Right ventricle myocardium inferior (tissue), 1 donor: ENCODE data around the gene CORO7. TPM values are rescaled to one million over a fixed set of nuclear protein-coding genes. Genes with fewer than 3 reads are reported as not detected.

ENCODE experiments used
- ATAC-seq: fragments of 200-7000 bp; cut with Tn5 transposase; one replicate; pipeline ENCODE4 v1.9.1; 2020; ENCODE audit warnings: mild to moderate bottlenecking, moderate library complexity
- DNase-seq: peaks from one replicate; pipeline ENCODE4 v3.0.0; 2021; ENCODE audit errors: missing footprints
- intact Hi-C: fragments of 100-400 bp; cut with DNase I; formaldehyde crosslinking; loops from one replicate; pipeline ENCODE4 v1.11.0; 2022
- total RNA-seq: library from RNA; stranded (reverse); fragmentation: NEBNext Ultra II Directional; extraction: Animal tissue kit (Norgen Biotek cat#: 25700); gene quantifications from one replicate; pipeline ENCODE4 v1.2.1, GENCODE V29; 2021
- donor health status: DM: no; HTN: yes; CAD: no; lungs with severe emphysema.

CORO7 gene
- total RNA-seq, 1 donor from 2014 or later = 11.6 TPM

- intact Hi-C loops = loop anchor here (2.0 kb wide), 1 partner anchor 20 kb away; no protein-coding TSS in a partner anchor
- DNase-seq = no peak
- ATAC-seq = no peak
These were observed 107.1 kb downstream of the CORO7 start for GRCh38 chr16:4309102-4309832.

- peak; percentile 97 for ATAC-seq
- intact Hi-C loops = loop anchor here (2.0 kb wide), 2 partner anchors 21 to 35 kb away; partner anchors contain the start of gene TFAP4
- DNase-seq = peak; percentile 98
These were observed 109.0 kb downstream of the CORO7 start for GRCh38 chr16:4307215-4308037.

- intact Hi-C loops = loop anchor here (2.0 kb wide), 1 partner anchor 34 kb away; the partner anchor contains the start of gene TFAP4
- no peak for ATAC-seq
These were observed 109.8 kb downstream of the CORO7 start for GRCh38 chr16:4306470-4307214.

More at GRCh38 chr16:4306470-4307214, 109.8 kb downstream of the CORO7 start:
- peak; percentile 49 for DNase-seq

Other genes starting within 250 kb of the CORO7 start
- 419 TPM for gene SRL, start 174.5 kb downstream of the CORO7 start, total RNA-seq
- 4.4 TPM for gene TFAP4, start 143.6 kb downstream of the CORO7 start, total RNA-seq
- 16.0 TPM for gene GLIS2, start 100.5 kb downstream of the CORO7 start, total RNA-seq
- 73.4 TPM for gene PAM16, start 65.3 kb downstream of the CORO7 start, total RNA-seq
- 6.4 TPM for gene VASN, start 44.7 kb downstream of the CORO7 start, total RNA-seq
- 71.4 TPM for gene DNAJA3, start 9.3 kb upstream of the CORO7 start, total RNA-seq
- 26.0 TPM for gene NMRAL1, start 58.0 kb upstream of the CORO7 start, total RNA-seq
- 126 TPM for gene HMOX2, start 59.8 kb upstream of the CORO7 start, total RNA-seq
- 46.3 TPM for gene CDIP1, start 122.2 kb upstream of the CORO7 start, total RNA-seq
- gene C16orf96, start 139.7 kb upstream of the CORO7 start, total RNA-seq = 0.05 TPM
- 26.2 TPM for gene UBALD1, start 198.3 kb upstream of the CORO7 start, total RNA-seq
- 32.2 TPM for gene MGRN1, start 208.2 kb upstream of the CORO7 start, total RNA-seq